ENCODE data around the gene EHD4. TPM values are rescaled to one million over a fixed set of nuclear protein-coding genes. Genes with fewer than 3 reads are reported as not detected.

The EHD4 gene
- polyA plus RNA-seq, 1 experiment: 19.3 TPM

- Histone ChIP-seq H3K27ac (ENCODE audit: low read depth, low read length) (peak overlapping the region; percentile 11), H3K9me3 (ENCODE audit: control insufficient read depth, insufficient read depth, low read length) (no peaks in the 10 kb centered on the region; the same call in 1 of the 2 replicates), H3K27me3 (ENCODE audit: control insufficient read depth, insufficient read depth, low read length) (no peaks in the 10 kb centered on the region), H3K4me3 (ENCODE audit: low read depth, low read length) (no peak overlapping the region)
- CTCF ChIA-PET: interaction anchor here (1.9 kb wide), 1 partner anchor 9 kb away, joined by 16 read pairs; no protein-coding TSS in a partner anchor
- POLR2A ChIA-PET: no interaction called here
- DNase-seq (ENCODE audit: low read depth, low spot score): no peak
- TF ChIP-seq CTCF (IDR thresholded peaks at IDR 0.05; ENCODE audit: low read depth, low read length): no peak
Observed at GRCh38 chr15:41894791-41895463, 77.4 kb downstream of the EHD4 start.

DNA sequence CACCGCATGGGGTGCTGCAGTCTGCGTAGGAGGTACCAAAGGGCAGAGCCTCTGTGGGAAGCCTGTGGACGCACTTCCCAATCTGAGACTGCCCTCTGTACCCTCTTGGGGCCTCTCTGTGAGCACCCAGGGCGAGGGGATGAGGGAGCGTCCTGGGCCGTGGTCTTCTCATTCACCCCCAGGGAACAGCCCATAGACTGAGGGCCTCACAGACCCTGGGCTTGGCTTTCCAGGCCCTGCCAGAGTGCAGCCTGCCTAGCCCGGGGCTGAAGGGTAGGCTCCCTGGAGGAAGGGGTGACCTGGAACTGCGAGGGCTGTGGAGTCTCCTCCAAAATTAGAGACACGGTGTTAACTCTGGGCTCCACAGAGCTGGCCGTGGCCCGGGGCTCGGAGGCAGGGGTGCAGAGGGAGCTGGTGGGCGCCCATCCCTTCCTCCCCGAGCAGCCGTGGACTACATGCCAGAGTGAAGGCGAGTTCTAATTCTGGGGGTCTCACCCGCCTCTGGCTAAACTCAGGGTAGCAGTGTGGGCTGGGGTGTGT lies 78.0 kb downstream of the EHD4 start:
- H3K4me3 ChIP-seq (ENCODE audit: low read depth, low read length): no peak overlapping the region
- no peaks in the 10 kb centered on the region; the same call in 1 of the 2 replicates for H3K9me3 ChIP-seq (ENCODE audit: control insufficient read depth, insufficient read depth, low read length)
- CTCF ChIA-PET: interaction anchor here (1.9 kb wide), 1 partner anchor 10 kb away, joined by 16 read pairs; no protein-coding TSS in a partner anchor
- no peaks in the 10 kb centered on the region for H3K27me3 ChIP-seq (ENCODE audit: control insufficient read depth, insufficient read depth, low read length)
- DNase-seq (ENCODE audit: low read depth, low spot score): no peak
- H3K27ac ChIP-seq (ENCODE audit: low read depth, low read length): no peak overlapping the region
- POLR2A ChIA-PET: no interaction called here
- no peak for TF ChIP-seq CTCF (IDR thresholded peaks at IDR 0.05; ENCODE audit: low read depth, low read length)

DNA sequence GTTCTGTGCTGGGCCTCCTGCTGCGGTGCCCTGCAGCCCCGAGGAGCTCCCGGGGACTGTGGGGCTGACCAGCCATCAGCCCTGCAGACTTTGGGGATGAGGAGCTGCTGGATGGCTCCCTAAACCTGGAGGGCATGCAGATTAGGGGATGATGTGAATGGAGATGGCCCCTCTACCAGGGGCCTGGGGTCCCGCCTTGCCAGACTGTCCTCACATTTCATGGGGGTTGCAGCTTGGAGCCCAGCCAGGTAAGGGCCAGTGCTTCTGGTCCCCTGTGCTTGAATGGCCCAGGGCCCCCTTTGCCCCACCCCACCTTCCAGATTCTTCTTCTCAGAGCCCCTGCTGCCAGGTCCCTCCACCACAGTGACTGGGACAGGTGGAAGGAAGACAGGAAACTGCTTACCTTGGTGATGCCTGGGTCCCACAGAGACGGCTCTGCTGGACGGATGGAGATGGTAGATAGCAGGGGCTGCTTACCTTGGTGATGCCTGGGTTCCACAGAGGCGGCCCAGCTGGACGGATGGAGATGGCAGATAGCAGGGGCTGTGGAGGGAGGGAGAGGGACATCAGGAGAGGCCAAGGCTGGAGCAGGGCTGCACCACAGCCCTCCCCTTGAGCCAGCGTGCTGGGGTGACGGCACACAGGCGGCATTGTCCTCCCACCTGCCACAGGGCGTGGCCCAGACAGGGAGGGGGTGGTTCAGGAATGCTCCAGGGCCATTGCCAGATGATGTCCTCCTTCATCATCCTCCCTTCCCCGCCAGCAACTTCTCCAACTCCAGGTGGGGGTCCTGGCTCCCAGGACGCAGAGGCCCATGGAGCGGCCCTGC lies 78.7 kb downstream of the EHD4 start, which contains the start of gene SPTBN5:
TSS of gene SPTBN5 (minus strand) at position 632 of the 829 bp plus-strand sequence. CDS start at position 76, 556 bp downstream.
- ChIA-PET CTCF (interaction anchor here (0.8 to 3.8 kb wide), 2 partner anchors 10 to 82 kb away, joined by 4 to 19 read pairs; no protein-coding TSS in a partner anchor), POLR2A (no interaction called here)
- no peak for DNase-seq (ENCODE audit: low read depth, low spot score)
- H3K27me3 ChIP-seq (ENCODE audit: control insufficient read depth, insufficient read depth, low read length): no peaks in the 10 kb centered on the region
- peak within 1 kb of the TSS; percentile 11 for H3K27ac ChIP-seq (ENCODE audit: low read depth, low read length)
- no peak for TF ChIP-seq CTCF (IDR thresholded peaks at IDR 0.05; ENCODE audit: low read depth, low read length)
- no peaks in the 10 kb centered on the region; the same call in 1 of the 2 replicates for H3K9me3 ChIP-seq (ENCODE audit: control insufficient read depth, insufficient read depth, low read length)
- no peak within 1 kb of the TSS for H3K4me3 ChIP-seq (ENCODE audit: low read depth, low read length)

DNA sequence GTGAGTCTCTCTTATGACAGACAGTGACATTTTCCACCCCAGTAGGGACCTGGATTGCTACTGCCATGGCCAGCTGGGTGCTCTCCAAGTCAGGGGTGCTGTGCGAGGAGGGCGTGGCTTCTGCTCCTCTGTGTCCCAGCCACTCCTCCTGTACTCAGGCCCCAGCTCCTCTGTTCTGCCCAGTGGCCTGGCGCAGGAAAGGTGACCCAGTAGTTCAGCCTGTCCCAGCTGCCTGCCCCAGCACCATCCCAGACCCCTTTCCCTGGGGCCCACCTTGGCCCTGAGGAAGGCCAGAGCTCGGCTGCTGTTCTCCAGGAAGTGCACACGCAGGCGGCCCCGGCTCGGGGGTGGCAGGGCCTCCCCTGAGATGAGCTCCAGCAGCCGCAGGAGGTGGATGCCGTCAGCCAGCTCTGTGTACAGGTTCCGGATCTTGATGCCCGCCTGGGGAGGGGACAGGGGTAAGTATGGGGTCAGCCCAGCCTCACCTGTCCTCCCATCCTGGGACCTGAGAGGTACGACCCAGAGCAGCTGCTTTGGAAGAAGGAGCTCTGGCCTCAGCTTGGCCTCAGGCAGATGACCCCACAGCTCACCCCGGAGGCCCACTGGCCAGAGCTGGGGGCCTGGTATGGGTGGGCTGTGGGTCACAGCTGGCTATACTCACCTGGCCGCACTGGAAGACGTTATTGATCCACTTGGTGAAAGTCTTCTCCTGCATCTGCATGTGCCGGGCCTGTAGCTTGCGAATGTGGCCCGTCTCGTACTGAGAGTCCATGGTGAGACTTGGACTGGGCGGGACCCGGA lies 79.5 kb downstream of the EHD4 start:
- no peak for TF ChIP-seq CTCF (IDR thresholded peaks at IDR 0.05; ENCODE audit: low read depth, low read length)
- DNase-seq (ENCODE audit: low read depth, low spot score): no peak
- H3K27me3 ChIP-seq (ENCODE audit: control insufficient read depth, insufficient read depth, low read length): no peaks in the 10 kb centered on the region
- no peak overlapping the region for H3K27ac ChIP-seq (ENCODE audit: low read depth, low read length)
- POLR2A ChIA-PET: no interaction called here
- H3K4me3 ChIP-seq (ENCODE audit: low read depth, low read length): no peak overlapping the region
- H3K9me3 ChIP-seq (ENCODE audit: control insufficient read depth, insufficient read depth, low read length): no peaks in the 10 kb centered on the region; the same call in 1 of the 2 replicates
- CTCF ChIA-PET: interaction anchor here (0.8 to 3.8 kb wide), 2 partner anchors 11 to 81 kb away, joined by 4 to 19 read pairs; no protein-coding TSS in a partner anchor
